Mucosa of descending colon (tissue), 3 donors: Measurements from ENCODE around the gene TLE2. TPM values are rescaled to one million over a fixed set of nuclear protein-coding genes. Genes with fewer than 3 reads are reported as not detected.
"Not testable (repeated sequence)": the region's sequence is repeated elsewhere in the genome, so short reads cannot be mapped to it uniquely, and the experiment has no call there.

Experiments used
- ATAC-seq: fragments of 200-7000 bp; cut with Tn5 transposase; one replicate; pipeline ENCODE4 v1.9.1; 2020; ENCODE audit warnings: mild to moderate bottlenecking, moderate library complexity
- DNase-seq, 3 donors: peaks; one replicate each; pipeline ENCODE4 v3.0.0-alpha.2; 2020
- H3K36me3 ChIP-seq: fragments of 200-600 bp; one replicate; pipeline ENCODE4 v1.8.0; 2021; ENCODE audit warnings: low read depth, mild to moderate bottlenecking
- H3K4me1 ChIP-seq: fragments of 200-600 bp; one replicate; pipeline ENCODE4 v1.8.0; 2021; ENCODE audit warnings: low read depth, mild to moderate bottlenecking
- H3K4me3 ChIP-seq: fragments of 200-600 bp; one replicate; pipeline ENCODE4 v1.8.0; 2021; ENCODE audit warnings: mild to moderate bottlenecking
- H3K9me3 ChIP-seq: fragments of 200-600 bp; one replicate; pipeline ENCODE4 v1.8.0; 2021; ENCODE audit warnings: mild to moderate bottlenecking
- intact Hi-C, 2 donors: fragments of 100-400 bp; cut with DNase I in 1 of 2; cut with micrococcal nuclease in 1 of 2; formaldehyde crosslinking; loops; one replicate each; pipeline versions ENCODE4 v1.11.0 to v1.11.1; 2022; cut with DNase I, micrococcal nuclease
- total RNA-seq, 3 donors: library from RNA; stranded (reverse); fragmentation: NEBNext Ultra II Directional in 2 of 3; extraction: Animal tissue kit (Norgen Biotek cat#: 25700) in 2 of 3; gene quantifications; one replicate each; pipeline versions ENCODE4 v1.2.1 to v1.2.4, GENCODE V29; 2021 to 2023
- TF ChIP-seq, protein P1 (sequence below): fragments of 200-600 bp; IDR thresholded peaks from one replicate; pipeline ENCODE4 v1.8.0; 2022; ENCODE audit warnings: antibody characterized with exemption, mild to moderate bottlenecking
- donor health status: DM: no; HTN: no; CAD: no; lungs with moderate emphysema.
- donor health status: DM: no; HTN: no; CAD: no.
- donor health status: DM: no; HTN: yes; CAD: no.

The TLE2 gene
- total RNA-seq, 3 donors from 2014 or later, result 40.0 to 66.5 (median 63.5) TPM

DNA sequence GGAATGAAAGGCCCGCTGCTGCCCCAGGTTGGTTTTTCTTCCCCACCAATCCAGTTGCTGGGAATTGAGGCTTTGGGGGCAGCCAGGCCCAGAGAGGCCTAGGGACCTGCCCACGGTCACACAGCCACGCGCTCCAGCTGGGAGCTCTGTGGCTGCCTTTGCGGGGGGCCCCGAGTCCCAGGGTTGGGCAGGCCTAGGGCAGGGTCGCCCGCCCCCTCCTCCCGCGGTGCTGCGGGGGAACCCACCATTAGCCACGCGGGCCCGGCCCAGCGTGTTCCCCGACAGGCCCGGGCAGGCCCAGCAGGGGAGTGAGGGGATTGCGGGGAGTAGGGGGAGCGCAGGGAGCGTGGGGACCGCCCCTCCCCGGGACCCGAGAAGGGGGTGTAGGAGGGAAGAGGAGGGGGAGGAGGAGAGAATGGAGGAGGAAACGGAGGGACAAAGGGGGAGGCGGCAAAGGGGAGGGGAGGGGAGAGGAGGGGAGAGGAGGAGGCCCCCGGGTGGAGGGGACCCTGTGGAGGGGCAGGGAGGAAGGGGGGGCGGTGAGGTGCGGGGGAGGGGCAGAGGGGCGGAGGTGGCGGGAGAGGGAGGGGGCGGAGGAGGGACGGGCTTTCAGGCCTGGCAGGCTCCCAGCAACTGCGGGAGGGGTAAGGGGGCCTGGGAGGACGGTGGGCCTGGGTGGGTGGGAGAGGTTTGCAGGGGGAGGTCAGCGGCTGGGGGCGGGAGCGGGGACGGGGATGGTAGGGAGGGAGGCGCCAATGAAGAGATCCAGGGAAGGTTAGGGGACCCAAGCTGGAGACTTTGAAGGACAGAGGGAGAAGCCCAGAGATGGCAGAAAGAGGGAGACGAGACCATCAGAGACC is 12.9 kb upstream of the TLE2 start:
- no peak for ATAC-seq
- peak in 1 of 3 donors; percentile 22 for DNase-seq
- Histone ChIP-seq H3K4me3 (no peak overlapping the region), H3K4me1 (no peaks in the 10 kb centered on the region), H3K9me3 (no peaks in the 10 kb centered on the region), H3K36me3 (no peaks in the 10 kb centered on the region)
- intact Hi-C loops, result no loop called here
- TF ChIP-seq, protein P1, sequence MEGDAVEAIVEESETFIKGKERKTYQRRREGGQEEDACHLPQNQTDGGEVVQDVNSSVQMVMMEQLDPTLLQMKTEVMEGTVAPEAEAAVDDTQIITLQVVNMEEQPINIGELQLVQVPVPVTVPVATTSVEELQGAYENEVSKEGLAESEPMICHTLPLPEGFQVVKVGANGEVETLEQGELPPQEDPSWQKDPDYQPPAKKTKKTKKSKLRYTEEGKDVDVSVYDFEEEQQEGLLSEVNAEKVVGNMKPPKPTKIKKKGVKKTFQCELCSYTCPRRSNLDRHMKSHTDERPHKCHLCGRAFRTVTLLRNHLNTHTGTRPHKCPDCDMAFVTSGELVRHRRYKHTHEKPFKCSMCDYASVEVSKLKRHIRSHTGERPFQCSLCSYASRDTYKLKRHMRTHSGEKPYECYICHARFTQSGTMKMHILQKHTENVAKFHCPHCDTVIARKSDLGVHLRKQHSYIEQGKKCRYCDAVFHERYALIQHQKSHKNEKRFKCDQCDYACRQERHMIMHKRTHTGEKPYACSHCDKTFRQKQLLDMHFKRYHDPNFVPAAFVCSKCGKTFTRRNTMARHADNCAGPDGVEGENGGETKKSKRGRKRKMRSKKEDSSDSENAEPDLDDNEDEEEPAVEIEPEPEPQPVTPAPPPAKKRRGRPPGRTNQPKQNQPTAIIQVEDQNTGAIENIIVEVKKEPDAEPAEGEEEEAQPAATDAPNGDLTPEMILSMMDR, result no peak

- intact Hi-C loops, result no loop called here
- no peak for DNase-seq
- H3K9me3 ChIP-seq, result no peaks in the 10 kb centered on the region
- no peak overlapping the region for H3K4me3 ChIP-seq
- H3K36me3 ChIP-seq, result no peaks in the 10 kb centered on the region
- TF ChIP-seq, protein P1, result no peak
- H3K4me1 ChIP-seq, result peaks cover 4% of the 10 kb centered on the region
- ATAC-seq, result no peak
Observed at GRCh38 chr19:3041327-3041726, 12.2 kb upstream of the TLE2 start.

- Histone ChIP-seq H3K9me3 (no peaks in the 10 kb centered on the region), H3K4me1 (peaks cover 9% of the 10 kb centered on the region), H3K36me3 (no peaks in the 10 kb centered on the region), H3K4me3 (no peak overlapping the region)
- intact Hi-C loops, result no loop called here
- TF ChIP-seq, protein P1, result no peak
- no peak for ATAC-seq
- peak in 1 of 3 donors; percentile 21 for DNase-seq
Observed at GRCh38 chr19:3039641-3040077, 10.6 kb upstream of the TLE2 start.

- Histone ChIP-seq H3K9me3 (no peaks in the 10 kb centered on the region), H3K4me1 (peaks cover 15% of the 10 kb centered on the region), H3K36me3 (no peaks in the 10 kb centered on the region), H3K4me3 (no peak overlapping the region)
- TF ChIP-seq, protein P1, result no peak
- intact Hi-C loops, result no loop called here
- no peak for DNase-seq
- no peak for ATAC-seq
Observed at GRCh38 chr19:3039125-3039524, 10.0 kb upstream of the TLE2 start.

GRCh38 chr19:3038214-3038613 is 9.1 kb upstream of the TLE2 start:
- H3K4me3 ChIP-seq, result no peak overlapping the region
- intact Hi-C loops, result no loop called here
- peak in 1 of 3 donors; percentile 23 for DNase-seq
- no peaks in the 10 kb centered on the region for H3K9me3 ChIP-seq
- TF ChIP-seq, protein P1, result no peak
- H3K4me1 ChIP-seq, result peaks cover 16% of the 10 kb centered on the region
- no peaks in the 10 kb centered on the region for H3K36me3 ChIP-seq
- ATAC-seq, result no peak

- H3K4me3 ChIP-seq, H3K9me3 ChIP-seq, H3K36me3 ChIP-seq, intact Hi-C loops: not testable (repeated sequence)
- H3K4me1 ChIP-seq, result peaks cover 16% of the 10 kb centered on the region
- DNase-seq, result peak in 2 of 3 donors; percentile 56 to 58
- peak; percentile 0 for ATAC-seq
Observed at GRCh38 chr19:3036977-3037544, 8.0 kb upstream of the TLE2 start.
